AG09319 (cell line): Measurements from ENCODE around the gene ALOX12B.

Experiments used
- DNase-seq: peaks from one replicate; pipeline ENCODE4 v3.0.0-alpha.2; 2010; ENCODE audit warnings: low read depth; ENCODE audit errors: extremely low read depth
- CTCF ChIP-seq: IDR thresholded peaks from 2 replicates; pipeline ENCODE4 v1.5.1; 2011; ENCODE audit warnings: low read depth, mild to moderate bottlenecking, inconsistent platforms, low read length, moderate library complexity

The ALOX12B gene

DNA sequence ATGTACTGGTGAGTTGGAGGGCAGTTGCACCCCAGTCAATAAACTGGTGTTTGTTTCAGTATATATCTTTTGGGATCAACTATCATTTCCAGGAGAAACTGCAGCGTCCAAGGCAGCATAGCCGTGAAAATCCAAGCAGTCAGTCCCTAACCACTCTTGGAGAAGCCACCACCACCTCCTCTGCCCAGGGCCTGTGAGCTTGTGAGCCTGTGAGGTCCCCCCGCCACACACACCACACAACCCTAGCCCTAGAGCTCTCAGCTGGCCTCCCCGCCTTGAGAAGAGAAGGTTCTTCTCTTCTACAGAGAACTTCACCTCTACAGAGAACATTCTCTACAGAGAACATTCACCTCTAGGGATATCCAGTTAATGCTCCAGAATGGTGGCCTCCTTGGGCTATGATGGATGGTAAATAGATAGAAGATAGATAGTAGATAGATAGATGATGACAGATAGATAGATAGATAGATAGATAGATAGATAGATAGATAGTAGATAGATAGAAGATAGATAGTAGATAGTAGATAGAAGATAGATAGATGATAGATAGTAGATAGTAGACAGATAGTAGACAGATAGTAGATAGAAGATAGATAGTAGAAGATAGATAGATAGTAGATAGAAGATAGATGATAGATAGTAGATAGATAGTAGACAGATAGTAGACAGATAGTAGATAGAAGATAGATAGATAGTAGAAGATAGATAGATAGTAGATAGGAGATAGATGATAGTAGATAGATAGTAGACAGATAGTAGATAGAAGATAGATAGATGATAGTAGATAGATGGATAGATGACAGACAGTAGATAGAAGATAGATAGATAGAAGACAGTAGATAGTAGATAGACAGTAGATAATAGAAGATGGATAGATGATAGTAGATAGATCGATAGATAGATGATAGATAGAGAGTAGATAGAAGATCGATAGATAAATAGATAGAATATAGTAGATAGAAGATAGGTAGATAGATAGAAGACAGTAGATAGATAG is 35.0 kb downstream of the ALOX12B start:
- no peak for TF ChIP-seq CTCF
- DNase-seq, result no peak

DNA sequence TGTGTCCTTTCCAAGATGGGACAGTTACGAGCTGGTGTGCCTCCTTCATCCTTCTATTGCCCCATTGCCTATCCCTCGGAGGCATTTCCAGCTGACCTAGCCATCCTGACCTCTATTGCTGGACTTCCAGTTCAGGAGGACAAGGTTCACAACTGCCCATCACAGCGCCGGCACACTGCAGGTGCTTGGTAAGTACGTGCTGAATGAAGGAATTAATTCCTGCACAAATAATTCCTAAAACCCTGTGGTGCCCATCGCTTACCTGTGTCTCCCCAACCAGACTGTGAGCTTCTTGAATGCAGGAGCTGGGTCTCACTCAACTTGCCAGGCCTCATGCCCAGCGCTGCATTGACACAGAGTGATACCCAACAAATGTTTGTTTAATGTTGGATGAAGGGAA is 35.7 kb downstream of the ALOX12B start:
- no peak for TF ChIP-seq CTCF
- no peak for DNase-seq

DNA sequence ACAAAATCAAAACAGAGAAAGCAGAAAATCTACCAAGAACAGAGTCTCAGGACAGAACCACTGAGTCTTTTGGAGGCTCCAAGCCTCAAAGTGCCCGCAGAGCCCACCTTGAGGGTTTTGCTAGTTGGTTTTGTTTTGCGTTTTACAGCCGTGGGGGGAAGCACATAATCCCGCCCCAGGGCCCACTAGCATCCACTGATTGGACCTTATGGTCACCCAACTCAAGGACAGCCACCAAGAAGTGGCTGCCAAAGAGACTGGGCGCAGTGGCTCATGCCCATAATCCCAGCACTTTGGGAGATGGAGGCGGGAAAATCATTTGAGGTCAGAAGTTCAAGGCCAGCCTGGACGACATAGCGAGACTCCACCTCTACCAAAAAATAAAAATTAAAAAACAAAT is 38.8 kb downstream of the ALOX12B start:
- no peak for TF ChIP-seq CTCF
- no peak for DNase-seq

GRCh38 chr17:8048236-8048635 is 39.3 kb downstream of the ALOX12B start:
- DNase-seq, result no peak
- TF ChIP-seq CTCF, result no peak

- DNase-seq, result no peak
- no peak for TF ChIP-seq CTCF
Observed at GRCh38 chr17:8047769-8048110, 39.8 kb downstream of the ALOX12B start.

DNA sequence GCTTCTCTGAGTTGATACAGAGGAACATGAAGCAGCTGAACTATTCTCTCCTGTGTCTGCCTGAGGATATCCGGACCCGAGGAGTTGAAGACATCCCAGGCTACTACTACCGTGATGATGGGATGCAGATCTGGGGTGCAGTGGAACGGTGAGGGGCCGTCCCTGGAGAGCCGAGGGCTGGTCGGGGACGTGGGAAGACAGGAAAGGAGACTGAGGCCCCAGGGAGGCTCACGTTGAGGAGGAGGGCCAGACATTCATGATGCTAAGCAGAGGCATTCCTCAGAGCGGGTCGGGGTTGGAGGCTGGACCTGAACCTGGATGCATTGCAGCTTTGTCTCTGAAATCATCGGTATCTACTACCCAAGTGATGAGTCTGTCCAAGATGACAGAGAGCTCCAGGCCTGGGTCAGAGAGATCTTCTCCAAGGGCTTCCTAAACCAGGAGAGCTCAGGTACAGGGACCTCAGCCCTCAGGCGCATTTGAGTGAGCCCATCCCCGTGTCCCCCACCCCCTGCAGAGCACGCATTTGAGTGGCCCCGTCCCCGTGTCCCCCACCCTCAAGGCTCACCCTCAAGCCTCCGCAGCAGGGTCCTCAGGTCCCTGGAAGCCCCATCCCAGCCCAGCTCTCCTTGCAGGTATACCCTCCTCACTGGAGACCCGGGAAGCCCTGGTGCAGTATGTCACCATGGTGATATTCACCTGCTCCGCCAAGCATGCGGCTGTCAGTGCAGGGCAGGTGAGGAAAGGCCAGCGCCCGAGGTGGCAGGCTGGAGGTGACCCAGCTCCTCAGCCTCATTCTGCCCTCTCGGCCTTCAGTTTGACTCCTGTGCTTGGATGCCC is 40.4 kb downstream of the ALOX12B start:
- no peak for DNase-seq

More for the DNA sequence above, 40.4 kb downstream of the ALOX12B start:
- TF ChIP-seq CTCF, result no peak
